ENCODE measurements around the gene LAMTOR3. TPM values are rescaled to one million over a fixed set of nuclear protein-coding genes. Genes with fewer than 3 reads are reported as not detected.

The LAMTOR3 gene
- total and polyA plus RNA-seq, 11 donors = 26.6 to 40.0 (median 34.1) TPM

DNA sequence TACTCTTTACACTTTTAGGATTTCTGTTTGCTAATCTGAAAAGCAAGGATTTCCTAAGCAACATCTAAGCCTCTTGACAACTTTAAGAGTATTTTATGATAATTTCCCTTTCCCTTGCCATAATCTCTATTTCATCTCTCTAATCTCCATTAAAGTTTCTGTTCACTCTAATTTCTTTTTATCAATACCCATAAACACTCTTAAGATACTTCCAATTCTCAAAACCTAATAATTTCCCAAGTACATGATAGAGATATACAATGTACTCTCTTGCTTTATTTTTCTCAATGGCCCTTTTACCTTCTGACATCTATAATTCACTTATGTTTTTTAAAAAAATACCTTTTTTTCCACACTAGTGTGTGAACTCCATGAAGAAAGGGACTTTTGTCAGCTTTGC, 50.8 kb downstream of the LAMTOR3 start:
- Histone ChIP-seq H3K4me3 (no peak overlapping the region), H3K36me3 (no peaks in the 10 kb centered on the region), H3K9me3 (no peaks in the 10 kb centered on the region), H3K27me3 (no peaks in the 10 kb centered on the region), H3K4me1 (peaks cover 0 to 28% (median 0%) of the 10 kb centered on the region in 12 donors), H3K27ac (no peak overlapping the region)
- ATAC-seq (no peak), DNase-seq (no peak)
- TF ChIP-seq, protein P1, sequence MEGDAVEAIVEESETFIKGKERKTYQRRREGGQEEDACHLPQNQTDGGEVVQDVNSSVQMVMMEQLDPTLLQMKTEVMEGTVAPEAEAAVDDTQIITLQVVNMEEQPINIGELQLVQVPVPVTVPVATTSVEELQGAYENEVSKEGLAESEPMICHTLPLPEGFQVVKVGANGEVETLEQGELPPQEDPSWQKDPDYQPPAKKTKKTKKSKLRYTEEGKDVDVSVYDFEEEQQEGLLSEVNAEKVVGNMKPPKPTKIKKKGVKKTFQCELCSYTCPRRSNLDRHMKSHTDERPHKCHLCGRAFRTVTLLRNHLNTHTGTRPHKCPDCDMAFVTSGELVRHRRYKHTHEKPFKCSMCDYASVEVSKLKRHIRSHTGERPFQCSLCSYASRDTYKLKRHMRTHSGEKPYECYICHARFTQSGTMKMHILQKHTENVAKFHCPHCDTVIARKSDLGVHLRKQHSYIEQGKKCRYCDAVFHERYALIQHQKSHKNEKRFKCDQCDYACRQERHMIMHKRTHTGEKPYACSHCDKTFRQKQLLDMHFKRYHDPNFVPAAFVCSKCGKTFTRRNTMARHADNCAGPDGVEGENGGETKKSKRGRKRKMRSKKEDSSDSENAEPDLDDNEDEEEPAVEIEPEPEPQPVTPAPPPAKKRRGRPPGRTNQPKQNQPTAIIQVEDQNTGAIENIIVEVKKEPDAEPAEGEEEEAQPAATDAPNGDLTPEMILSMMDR (IDR thresholded peaks at IDR 0.05) = no peak
- no peak for TF ChIP-seq POLR2A (IDR thresholded peaks at IDR 0.05)
- intact Hi-C loops (cut with DNase I) = no loop called here

DNA sequence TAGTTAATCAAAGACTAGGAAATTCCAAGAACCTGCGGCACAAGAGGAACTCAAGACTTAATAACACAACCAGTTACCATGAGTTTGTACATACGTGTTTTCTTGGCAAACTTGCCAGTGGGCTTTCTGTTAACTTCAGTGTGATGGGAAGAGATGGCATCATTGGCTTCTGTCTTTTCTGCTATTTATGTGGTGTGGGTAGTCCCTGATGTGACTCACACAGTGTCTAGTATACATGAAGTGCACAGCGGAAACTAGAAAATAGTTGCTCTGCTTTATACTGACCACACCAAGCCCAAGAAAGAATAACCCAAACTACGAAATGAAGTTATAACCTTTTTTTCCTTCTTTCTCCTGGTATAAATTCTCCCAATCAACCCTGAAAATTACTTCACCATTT, 53.1 kb downstream of the LAMTOR3 start:
- no peaks in the 10 kb centered on the region for H3K27me3 ChIP-seq
- peaks cover 0 to 19% (median 0%) of the 10 kb centered on the region in 9 donors for H3K36me3 ChIP-seq
- no peak for DNase-seq
- intact Hi-C loops (cut with DNase I) = no loop called here
- no peaks in the 10 kb centered on the region for H3K9me3 ChIP-seq
- WGBS, 4 donors = 89 to 94% (median 93%) methylated on average over 4 of the region's 4 CpGs
- no peak overlapping the region for H3K4me3 ChIP-seq
- no peak overlapping the region for H3K27ac ChIP-seq
- no peak for ATAC-seq
- TF ChIP-seq, protein P1 (IDR thresholded peaks at IDR 0.05) = no peak
- no peak for TF ChIP-seq POLR2A (IDR thresholded peaks at IDR 0.05)
- peaks cover 0 to 13% (median 0%) of the 10 kb centered on the region in 12 donors for H3K4me1 ChIP-seq

DNA sequence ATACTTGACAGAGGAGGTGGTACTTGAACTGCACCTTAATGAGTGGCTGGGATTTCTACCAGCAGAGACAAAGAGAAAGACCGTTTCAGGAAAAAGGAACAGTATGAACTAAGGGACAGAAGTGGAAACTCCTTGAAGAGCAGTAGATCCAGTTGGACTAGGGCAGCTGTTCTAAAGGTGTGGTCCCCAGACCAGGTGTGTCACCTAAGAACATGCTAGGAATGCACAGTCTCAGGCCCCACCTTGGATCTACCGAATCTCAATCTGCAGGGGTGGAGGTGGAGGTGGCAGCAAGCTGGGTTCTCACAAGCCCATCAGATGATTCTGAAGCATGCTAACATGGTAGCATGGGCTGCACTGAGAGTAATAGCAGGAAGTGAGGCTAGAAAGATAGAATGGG, 55.3 kb downstream of the LAMTOR3 start:
- intact Hi-C loops (cut with DNase I) = no loop called here
- WGBS, 4 donors = 66 to 92% (median 84%) methylated on average over 2 of the region's 2 CpGs
- DNase-seq (no peak), ATAC-seq (no peak)
- Histone ChIP-seq H3K36me3 (peaks cover 0 to 29% (median 0%) of the 10 kb centered on the region in 9 donors), H3K4me3 (no peak overlapping the region), H3K27me3 (no peaks in the 10 kb centered on the region), H3K27ac (no peak overlapping the region), H3K9me3 (no peaks in the 10 kb centered on the region), H3K4me1 (peaks cover 0 to 10% (median 0%) of the 10 kb centered on the region in 12 donors)
- TF ChIP-seq, protein P1 (IDR thresholded peaks at IDR 0.05) = no peak
- TF ChIP-seq POLR2A (IDR thresholded peaks at IDR 0.05) = no peak

DNA sequence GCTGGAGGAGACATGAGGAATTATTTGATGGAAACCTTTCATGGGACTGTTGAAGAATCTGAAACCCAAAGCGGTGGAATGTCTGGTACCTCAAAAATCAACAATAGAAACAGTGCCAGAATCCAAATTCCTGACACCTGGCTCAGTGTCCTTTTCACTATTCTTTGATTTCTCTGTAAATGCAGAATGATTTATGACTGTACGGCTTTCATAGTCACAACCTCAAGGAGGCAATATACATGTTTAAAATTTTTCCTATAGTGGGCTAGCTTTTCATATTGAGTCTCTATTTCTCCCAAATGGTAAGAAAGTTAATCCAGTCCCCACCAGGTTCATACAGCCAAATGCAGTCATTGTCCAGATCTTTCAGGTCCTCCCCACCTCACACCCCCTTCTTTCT, 58.3 kb downstream of the LAMTOR3 start:
- no peak for TF ChIP-seq POLR2A (IDR thresholded peaks at IDR 0.05)
- TF ChIP-seq, protein P1 (IDR thresholded peaks at IDR 0.05) = no peak
- DNase-seq = no peak
- intact Hi-C loops (cut with DNase I) = no loop called here
- 95 to 98% (median 96%) methylated on average over 2 of the region's 2 CpGs for WGBS, 4 donors
- H3K36me3 ChIP-seq = peaks cover 0 to 29% (median 0%) of the 10 kb centered on the region in 9 donors
- H3K27me3 ChIP-seq = no peaks in the 10 kb centered on the region
- H3K27ac ChIP-seq = no peak overlapping the region
- H3K9me3 ChIP-seq = no peaks in the 10 kb centered on the region
- no peaks in the 10 kb centered on the region for H3K4me1 ChIP-seq
- no peak overlapping the region for H3K4me3 ChIP-seq
- no peak for ATAC-seq

Data from heart left ventricle (tissue), 16 donors.